ENCODE results near the gene KRT86.
A peak's percentile ranks its signal among the peaks of the same experiment; 100 is the strongest.
"Not testable (repeated sequence)": the region's sequence is repeated elsewhere in the genome, so short reads cannot be mapped to it uniquely, and the experiment has no call there.

The KRT86 gene

DNA sequence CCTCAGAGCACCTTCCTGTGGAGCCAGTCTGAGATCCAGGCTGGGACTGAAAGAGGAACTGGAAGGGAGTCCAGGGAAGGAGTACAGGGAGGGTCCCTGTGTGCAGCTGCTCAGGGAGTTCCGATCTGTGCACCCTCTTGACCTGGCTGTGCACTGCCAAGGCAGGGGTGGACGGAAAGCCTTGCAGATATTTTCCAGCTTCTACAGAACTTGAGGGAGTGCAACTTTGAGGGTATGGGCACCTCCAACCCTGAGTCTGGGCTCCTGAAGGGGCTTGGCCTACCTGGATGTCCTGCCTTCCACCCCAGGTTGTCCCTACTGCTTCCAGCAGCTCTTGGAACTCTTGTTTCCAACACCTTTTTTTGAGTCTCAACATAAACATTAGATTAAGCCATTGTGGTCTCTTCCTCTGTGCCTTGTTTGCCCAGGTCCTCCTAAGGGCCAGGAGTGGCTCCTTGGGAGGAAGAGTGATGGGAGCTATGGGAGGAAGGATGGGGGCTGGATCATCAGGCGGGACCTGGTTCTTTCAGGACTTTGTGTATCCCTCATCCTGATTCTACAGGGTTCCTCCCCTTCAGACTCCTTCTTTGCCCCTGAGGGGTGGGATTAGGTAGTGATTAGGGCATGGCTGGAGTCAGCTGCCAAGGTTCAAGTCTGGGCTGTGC is 37.9 kb upstream of the KRT86 start:
- H3K4me3 ChIP-seq (ENCODE audit: low read depth, low read length): no peak overlapping the region
- no peak for DNase-seq (ENCODE audit: low read depth)
- TF ChIP-seq, protein P1, sequence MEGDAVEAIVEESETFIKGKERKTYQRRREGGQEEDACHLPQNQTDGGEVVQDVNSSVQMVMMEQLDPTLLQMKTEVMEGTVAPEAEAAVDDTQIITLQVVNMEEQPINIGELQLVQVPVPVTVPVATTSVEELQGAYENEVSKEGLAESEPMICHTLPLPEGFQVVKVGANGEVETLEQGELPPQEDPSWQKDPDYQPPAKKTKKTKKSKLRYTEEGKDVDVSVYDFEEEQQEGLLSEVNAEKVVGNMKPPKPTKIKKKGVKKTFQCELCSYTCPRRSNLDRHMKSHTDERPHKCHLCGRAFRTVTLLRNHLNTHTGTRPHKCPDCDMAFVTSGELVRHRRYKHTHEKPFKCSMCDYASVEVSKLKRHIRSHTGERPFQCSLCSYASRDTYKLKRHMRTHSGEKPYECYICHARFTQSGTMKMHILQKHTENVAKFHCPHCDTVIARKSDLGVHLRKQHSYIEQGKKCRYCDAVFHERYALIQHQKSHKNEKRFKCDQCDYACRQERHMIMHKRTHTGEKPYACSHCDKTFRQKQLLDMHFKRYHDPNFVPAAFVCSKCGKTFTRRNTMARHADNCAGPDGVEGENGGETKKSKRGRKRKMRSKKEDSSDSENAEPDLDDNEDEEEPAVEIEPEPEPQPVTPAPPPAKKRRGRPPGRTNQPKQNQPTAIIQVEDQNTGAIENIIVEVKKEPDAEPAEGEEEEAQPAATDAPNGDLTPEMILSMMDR (IDR thresholded peaks at IDR 0.05; ENCODE audit: low read depth, low read length): no peak
- TF ChIP-seq MAX (IDR thresholded peaks at IDR 0.05; ENCODE audit: low read depth, low read length) (no peak), MYC (IDR thresholded peaks at IDR 0.05; ENCODE audit: low read depth, low read length) (no peak), POLR2A (IDR thresholded peaks at IDR 0.05; ENCODE audit: extremely low read depth, insufficient read length) (no peak)

DNA sequence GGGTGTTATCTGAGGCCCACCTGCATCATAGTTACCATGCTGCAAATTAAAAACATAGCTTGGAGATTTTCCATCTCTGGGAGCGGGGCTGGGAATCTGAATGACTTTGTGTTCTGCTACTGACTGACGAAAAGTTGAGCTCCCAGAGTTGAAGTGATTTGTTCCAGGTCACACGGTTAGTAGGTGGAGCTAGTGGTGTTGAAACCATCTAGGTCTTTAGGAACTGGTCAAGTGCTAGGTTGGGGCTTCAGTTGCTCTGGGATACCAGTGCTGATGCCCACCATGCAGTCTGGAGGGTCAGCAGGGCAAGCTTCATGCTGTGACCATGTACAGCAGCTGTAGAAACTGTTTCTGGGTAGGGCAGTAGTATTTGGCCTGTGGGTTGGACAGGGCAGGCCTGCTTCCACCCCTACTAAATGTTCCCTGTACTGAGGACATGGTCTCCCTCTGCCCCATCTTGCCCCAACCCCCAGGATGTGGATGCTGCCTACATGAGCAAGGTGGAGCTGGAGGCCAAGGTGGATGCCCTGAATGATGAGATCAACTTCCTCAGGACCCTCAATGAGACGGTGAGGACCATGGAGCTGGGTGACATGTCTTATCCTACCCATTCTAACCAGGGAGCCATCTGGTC is 36.1 kb upstream of the KRT86 start:
- TF ChIP-seq, protein P1 (IDR thresholded peaks at IDR 0.05; ENCODE audit: low read depth, low read length): no peak
- no peak for TF ChIP-seq MAX (IDR thresholded peaks at IDR 0.05; ENCODE audit: low read depth, low read length)
- TF ChIP-seq MYC (IDR thresholded peaks at IDR 0.05; ENCODE audit: low read depth, low read length): no peak
- no peak for DNase-seq (ENCODE audit: low read depth)

GRCh38 chr12:52238916-52239646 is 35.4 kb upstream of the KRT86 start:
- DNase-seq (ENCODE audit: low read depth): no peak
- TF ChIP-seq MYC (IDR thresholded peaks at IDR 0.05; ENCODE audit: low read depth, low read length) (no peak), POLR2A (IDR thresholded peaks at IDR 0.05; ENCODE audit: extremely low read depth, insufficient read length) (no peak), MAX (IDR thresholded peaks at IDR 0.05; ENCODE audit: low read depth, low read length) (no peak)
- TF ChIP-seq, protein P1 (IDR thresholded peaks at IDR 0.05; ENCODE audit: low read depth, low read length): no peak
- no peak overlapping the region for H3K4me3 ChIP-seq (ENCODE audit: low read depth, low read length)

More for the DNA sequence above, 36.1 kb upstream of the KRT86 start:
- no peak overlapping the region for H3K4me3 ChIP-seq (ENCODE audit: low read depth, low read length)

- TF ChIP-seq MYC (IDR thresholded peaks at IDR 0.05; ENCODE audit: low read depth, low read length) (no peak), POLR2A (IDR thresholded peaks at IDR 0.05; ENCODE audit: extremely low read depth, insufficient read length) (no peak), MAX (IDR thresholded peaks at IDR 0.05; ENCODE audit: low read depth, low read length) (no peak)
- TF ChIP-seq, protein P1 (IDR thresholded peaks at IDR 0.05; ENCODE audit: low read depth, low read length): no peak
- H3K4me3 ChIP-seq (ENCODE audit: low read depth, low read length): no peak overlapping the region
- DNase-seq (ENCODE audit: low read depth): no peak
Observed at GRCh38 chr12:52239767-52240166, 34.7 kb upstream of the KRT86 start.

DNA sequence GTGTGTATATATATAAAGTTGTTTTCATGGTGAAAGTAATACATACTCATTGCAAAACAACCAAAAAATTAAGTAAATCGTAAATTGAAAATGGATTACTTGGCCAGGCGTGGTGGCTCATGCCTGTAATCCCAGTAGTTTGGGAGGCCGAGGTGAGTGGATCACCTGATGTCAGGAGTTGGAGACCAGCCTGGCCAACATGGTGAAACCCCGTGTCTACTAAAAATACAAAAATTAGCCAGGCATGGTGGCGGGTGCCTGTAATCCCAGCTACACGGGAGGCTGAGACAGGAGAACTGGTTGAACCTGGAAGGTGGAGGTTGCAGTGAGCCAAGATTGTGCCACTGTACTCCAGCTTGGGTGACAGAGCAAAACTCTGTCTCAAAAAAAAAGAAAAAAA is 34.2 kb upstream of the KRT86 start:
- not testable (repeated sequence) for DNase-seq (ENCODE audit: low read depth); H3K4me3 ChIP-seq (ENCODE audit: low read depth, low read length)

DNA sequence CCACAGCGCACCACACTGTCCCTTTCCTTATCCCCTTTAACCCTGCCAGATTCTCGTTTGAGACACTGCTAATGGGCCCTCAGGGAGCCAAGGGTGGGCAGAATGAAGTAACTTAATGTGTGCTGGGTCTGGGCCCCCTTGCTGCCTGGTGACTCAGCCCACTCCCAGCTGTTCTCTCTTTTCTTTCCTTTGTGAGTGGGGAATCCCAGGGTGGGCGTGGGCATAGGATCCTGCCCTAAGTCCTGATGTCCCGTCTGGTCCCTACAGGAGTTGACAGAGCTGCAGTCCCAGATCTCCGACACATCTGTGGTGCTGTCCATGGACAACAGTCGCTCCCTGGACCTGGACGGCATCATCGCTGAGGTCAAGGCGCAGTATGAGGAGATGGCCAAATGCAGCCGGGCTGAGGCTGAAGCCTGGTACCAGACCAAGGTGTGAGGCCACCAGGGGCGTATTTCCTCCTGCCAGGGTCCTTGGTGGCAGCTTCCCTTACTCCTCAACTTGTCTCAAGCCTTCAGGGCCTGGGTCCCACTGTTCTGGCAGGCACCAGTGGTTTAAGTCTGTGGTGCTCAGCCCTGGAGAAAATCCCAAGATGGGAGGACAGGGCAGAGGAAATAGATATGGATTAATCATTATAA is 33.1 kb upstream of the KRT86 start:
- no peak overlapping the region for H3K4me3 ChIP-seq (ENCODE audit: low read depth, low read length)
- DNase-seq (ENCODE audit: low read depth): peak; percentile 58
- TF ChIP-seq MYC (IDR thresholded peaks at IDR 0.05; ENCODE audit: low read depth, low read length): no peak
- TF ChIP-seq, protein P1 (IDR thresholded peaks at IDR 0.05; ENCODE audit: low read depth, low read length): peak; percentile 11

Measured in NB4 (cell line).